ENCODE measurements around the gene CPNE2. TPM values are rescaled to one million over a fixed set of nuclear protein-coding genes. Genes with fewer than 3 reads are reported as not detected.

Gene CPNE2
- total and polyA plus RNA-seq, 10 of the 15 experiments (the other 5 are each of a cell fraction or from before 2014, with no cell fraction given) = 3.1 to 22.1 (median 9.9) TPM

DNA sequence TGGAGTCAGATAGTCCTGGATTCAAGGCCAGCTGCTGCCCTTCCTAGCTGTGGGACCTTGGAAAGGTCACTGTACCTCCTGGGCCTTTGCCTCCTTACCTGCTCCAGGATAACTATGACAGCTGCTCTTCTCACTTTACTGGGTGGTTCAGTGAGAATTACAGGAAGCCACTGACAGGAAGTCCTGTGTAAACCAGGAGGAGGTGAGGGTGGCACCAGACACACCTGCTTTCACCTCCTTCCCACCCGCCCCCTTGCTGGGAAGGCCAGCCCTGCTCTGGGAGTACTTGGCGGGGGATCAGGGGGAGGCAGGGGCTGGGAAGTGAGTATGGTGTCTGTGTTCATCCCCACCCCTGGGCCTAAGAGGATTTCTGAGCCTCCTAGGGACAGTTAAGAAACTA lies 42.6 kb downstream of the CPNE2 start:
- no peak for DNase-seq (ENCODE audit: low read depth, low spot score)
- RAD21 ChIA-PET (ENCODE audit: unreplicated experiment) = interaction anchor here (1.2 kb wide), 1 partner anchor 96 kb away, joined by 3 read pairs; no protein-coding TSS in a partner anchor
- H3K4me3 ChIP-seq = no peak overlapping the region

More for the DNA sequence above, 42.6 kb downstream of the CPNE2 start:
- WGBS (ENCODE audit: insufficient coverage, insufficient replicate concordance, low lambda C conversion rate, missing lambda C conversion rate) = 0% methylated on average over 2 of the region's 2 CpGs
- Histone ChIP-seq H3K27ac (ENCODE audit: control insufficient read depth, insufficient read depth) (peak overlapping the region; percentile 37), H3K79me2 (ENCODE audit: control insufficient read depth, insufficient read depth, low read length) (no peaks in the 10 kb centered on the region), H3K27me3 (replicated peaks in 1 of 2; ENCODE audit: control insufficient read depth in 2 of 2, insufficient read depth in 2 of 2, low read length in 1 of 2) (no peaks in the 10 kb centered on the region), H4K20me1 (ENCODE audit: control insufficient read depth, insufficient read depth) (no peaks in the 10 kb centered on the region), H3K4me1 (ENCODE audit: control insufficient read depth, insufficient read depth, low read length) (peaks cover 10% of the 10 kb centered on the region), H3K36me3 (ENCODE audit: control insufficient read depth in 2 of 2, insufficient read depth in 2 of 2, low read length in 1 of 2) (no peaks in the 10 kb centered on the region), H3K9ac (ENCODE audit: control insufficient read depth, insufficient read depth, low read length) (no peak overlapping the region), H3K4me2 (ENCODE audit: control insufficient read depth, insufficient read depth) (no peak overlapping the region), H2AFZ (ENCODE audit: control insufficient read depth, low read depth, low read length) (peak overlapping the region; percentile 79), H3K9me3 (replicated peaks; ENCODE audit: control insufficient read depth, insufficient read depth, low read length) (no peaks in the 10 kb centered on the region)
- peak; percentile 52 for ATAC-seq
- intact Hi-C loops (cut with micrococcal nuclease; ENCODE audit: unreplicated experiment) (no loop called here), in situ Hi-C loops (cut with MboI) (no loop called here)
- BruUV-seq (replicated peaks) = no TSS peak
- ChIA-PET SMC1A (ENCODE audit: uncharacterized antibody, unreplicated experiment) (interaction anchor here (0.9 to 1.4 kb wide), 3 partner anchors 16 to 42 kb away, joined by 3 to 4 read pairs (median 3); no protein-coding TSS in a partner anchor), CTCF (interaction anchor here (0.6 to 1.0 kb wide), 2 partner anchors 42 to 120 kb away, joined by 3 read pairs; partner anchors contain the start of gene CPNE2), POLR2A (interaction anchor here (1.0 kb wide), 1 partner anchor 8 kb away, joined by 3 read pairs; no protein-coding TSS in a partner anchor)
- TF ChIP-seq JUNB (IDR thresholded peaks at IDR 0.05) = no peak
- TF ChIP-seq, protein P1, sequence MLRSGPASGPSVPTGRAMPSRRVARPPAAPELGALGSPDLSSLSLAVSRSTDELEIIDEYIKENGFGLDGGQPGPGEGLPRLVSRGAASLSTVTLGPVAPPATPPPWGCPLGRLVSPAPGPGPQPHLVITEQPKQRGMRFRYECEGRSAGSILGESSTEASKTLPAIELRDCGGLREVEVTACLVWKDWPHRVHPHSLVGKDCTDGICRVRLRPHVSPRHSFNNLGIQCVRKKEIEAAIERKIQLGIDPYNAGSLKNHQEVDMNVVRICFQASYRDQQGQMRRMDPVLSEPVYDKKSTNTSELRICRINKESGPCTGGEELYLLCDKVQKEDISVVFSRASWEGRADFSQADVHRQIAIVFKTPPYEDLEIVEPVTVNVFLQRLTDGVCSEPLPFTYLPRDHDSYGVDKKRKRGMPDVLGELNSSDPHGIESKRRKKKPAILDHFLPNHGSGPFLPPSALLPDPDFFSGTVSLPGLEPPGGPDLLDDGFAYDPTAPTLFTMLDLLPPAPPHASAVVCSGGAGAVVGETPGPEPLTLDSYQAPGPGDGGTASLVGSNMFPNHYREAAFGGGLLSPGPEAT (IDR thresholded peaks at IDR 0.05; ENCODE audit: low read depth) = no peak
- TF ChIP-seq, protein P2, sequence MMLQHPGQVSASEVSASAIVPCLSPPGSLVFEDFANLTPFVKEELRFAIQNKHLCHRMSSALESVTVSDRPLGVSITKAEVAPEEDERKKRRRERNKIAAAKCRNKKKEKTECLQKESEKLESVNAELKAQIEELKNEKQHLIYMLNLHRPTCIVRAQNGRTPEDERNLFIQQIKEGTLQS (IDR thresholded peaks at IDR 0.05; ENCODE audit: borderline replicate concordance, extremely low read depth, low read depth, low read length) = no peak
- TF ChIP-seq BRCA1 (IDR thresholded peaks at IDR 0.05; ENCODE audit: low read depth, low read length) = no peak
- no peak for TF ChIP-seq KLF5 (IDR thresholded peaks at IDR 0.05; ENCODE audit: partially characterized antibody)
- TF ChIP-seq EP300 (IDR thresholded peaks at IDR 0.05; ENCODE audit: borderline replicate concordance in 1 of 2, control insufficient read depth in 1 of 2, low read depth in 2 of 2, low read length in 2 of 2) = no peak
- no peak for TF ChIP-seq NFYB (IDR thresholded peaks at IDR 0.05; ENCODE audit: insufficient read depth, low read depth, low read length)
- TF ChIP-seq IKZF1 (conservative IDR thresholded peaks at IDR 0.05) = peak; percentile 27; the same call in 1 of the 2 replicates
- no peak for TF ChIP-seq MXI1 (IDR thresholded peaks at IDR 0.05; ENCODE audit: low read depth, low read length)
- no peak for TF ChIP-seq ZNF622 (IDR thresholded peaks at IDR 0.05)
- TF ChIP-seq IKZF2 (IDR thresholded peaks at IDR 0.05) = 0 out of 4 replicates have a peak, but pooled peaks of 1 of the 2 experiments have one; percentile 18
- no peak for FAIRE-seq
